Activated CD4-positive, CD25-positive, alpha-beta regulatory T cell treated with anti-CD3 and anti-CD28 coated beads, Interleukin-2, amount 50 U/mL, for 72 hours (primary cell): ENCODE results near the gene CYP2D6.
A peak's percentile ranks its signal among the peaks of the same experiment; 100 is the strongest.
"Not testable (repeated sequence)": the region's sequence is repeated elsewhere in the genome, so short reads cannot be mapped to it uniquely, and the experiment has no call there.

Experiments used
- DNase-seq: peaks from one replicate; pipeline ENCODE4 v3.0.0; 2021

CYP2D6 gene

DNA sequence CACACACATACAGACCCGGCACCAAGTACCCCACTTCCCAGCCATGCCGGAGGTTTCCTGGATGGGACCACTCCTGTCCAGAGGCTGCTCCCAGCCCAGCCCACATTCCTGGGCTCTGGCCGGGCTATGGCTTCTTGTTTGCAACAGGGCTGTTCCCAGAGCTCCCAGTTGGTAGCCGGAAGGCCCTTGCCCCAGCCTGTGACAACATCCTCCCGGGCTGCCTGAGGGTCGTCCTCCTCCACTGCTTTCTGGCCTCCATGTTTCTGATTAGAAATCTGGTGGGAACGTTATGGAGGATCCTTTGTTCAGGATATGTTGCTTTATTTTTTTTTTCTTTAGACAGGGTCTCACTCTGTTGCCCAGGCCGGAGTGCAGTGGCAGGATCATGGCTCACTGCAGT is 952 bp upstream of the CYP2D6 start:
- no peak for DNase-seq

DNA sequence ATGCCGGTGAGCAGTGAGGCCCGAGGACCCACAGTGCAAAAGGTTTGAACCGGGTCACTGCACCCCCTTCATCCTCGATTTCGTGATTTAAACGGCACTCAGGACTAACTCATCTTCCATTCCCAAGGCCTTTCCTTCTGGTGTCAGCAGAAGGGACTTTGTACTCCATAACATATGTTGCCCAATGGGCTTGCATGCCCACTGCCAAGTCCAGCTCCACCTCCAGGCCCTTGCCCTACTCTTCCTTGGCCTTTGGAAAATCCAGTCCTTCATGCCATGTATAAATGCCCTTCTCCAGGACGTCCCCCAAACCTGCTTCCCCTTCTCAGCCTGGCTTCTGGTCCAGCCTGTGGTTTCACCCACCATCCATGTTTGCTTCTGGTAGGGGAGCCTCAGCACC is 428 bp downstream of the CYP2D6 start:
- not testable (repeated sequence) for DNase-seq

DNA sequence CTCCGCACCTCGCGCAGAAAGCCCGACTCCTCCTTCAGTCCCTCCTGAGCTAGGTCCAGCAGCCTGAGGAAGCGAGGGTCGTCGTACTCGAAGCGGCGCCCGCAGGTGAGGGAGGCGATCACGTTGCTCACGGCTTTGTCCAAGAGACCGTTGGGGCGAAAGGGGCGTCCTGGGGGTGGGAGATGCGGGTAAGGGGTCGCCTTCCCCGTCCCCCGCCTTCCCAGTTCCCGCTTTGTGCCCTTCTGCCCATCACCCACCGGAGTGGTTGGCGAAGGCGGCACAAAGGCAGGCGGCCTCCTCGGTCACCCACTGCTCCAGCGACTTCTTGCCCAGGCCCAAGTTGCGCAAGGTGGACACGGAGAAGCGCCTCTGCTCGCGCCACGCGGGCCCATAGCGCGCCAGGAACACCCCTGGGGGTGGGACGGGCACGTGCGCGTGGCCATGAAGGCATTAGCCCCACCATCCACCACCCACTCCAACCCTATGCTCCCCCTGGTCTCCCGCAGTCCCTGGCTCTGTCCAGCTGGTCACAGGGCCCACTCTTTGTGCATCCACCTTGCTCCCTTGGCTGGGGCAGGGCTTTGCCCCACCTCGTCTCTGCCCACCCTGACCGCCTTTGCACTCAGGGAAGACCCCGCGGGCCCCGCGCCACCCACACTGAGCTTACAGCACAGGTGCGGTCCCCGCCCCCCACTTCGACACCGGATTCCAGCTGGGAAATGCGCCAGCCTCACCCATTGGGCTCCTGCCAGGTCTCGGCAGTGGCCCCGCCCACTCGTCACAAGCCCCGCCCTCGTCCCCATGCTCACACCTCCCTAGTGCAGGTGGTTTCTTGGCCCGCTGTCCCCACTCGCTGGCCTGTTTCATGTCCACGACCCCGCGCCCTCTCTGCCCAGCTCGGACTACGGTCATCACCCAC is 1.6 kb downstream of the CYP2D6 start:
- DNase-seq: not testable (repeated sequence)

DNA sequence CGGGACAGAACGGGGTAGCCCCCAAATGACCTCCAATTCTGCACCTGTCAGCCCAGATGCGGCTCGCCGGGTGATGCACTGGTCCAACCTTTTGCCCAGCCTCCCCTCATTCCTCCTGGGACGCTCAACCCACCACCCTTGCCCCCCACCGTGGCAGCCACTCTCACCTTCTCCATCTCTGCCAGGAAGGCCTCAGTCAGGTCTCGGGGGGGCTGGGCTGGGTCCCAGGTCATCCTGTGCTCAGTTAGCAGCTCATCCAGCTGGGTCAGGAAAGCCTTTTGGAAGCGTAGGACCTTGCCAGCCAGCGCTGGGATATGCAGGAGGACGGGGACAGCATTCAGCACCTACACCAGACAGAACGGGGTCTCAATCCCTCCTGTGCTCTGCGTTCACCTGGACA is 2.6 kb downstream of the CYP2D6 start:
- DNase-seq: not testable (repeated sequence)

DNA sequence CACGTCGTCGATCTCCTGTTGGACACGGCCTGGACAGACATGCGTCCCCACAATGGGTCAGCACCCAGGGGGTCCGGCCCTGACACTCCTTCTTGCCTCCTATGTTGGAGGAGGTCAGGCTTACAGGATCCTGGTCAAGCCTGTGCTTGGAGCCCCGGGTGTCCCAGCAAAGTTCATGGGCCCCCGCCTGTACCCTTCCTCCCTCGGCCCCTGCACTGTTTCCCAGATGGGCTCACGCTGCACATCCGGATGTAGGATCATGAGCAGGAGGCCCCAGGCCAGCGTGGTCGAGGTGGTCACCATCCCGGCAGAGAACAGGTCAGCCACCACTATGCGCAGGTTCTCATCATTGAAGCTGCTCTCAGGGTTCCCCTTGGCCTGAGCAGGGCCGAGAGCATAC is 3.0 kb downstream of the CYP2D6 start:
- DNase-seq: no peak

DNA sequence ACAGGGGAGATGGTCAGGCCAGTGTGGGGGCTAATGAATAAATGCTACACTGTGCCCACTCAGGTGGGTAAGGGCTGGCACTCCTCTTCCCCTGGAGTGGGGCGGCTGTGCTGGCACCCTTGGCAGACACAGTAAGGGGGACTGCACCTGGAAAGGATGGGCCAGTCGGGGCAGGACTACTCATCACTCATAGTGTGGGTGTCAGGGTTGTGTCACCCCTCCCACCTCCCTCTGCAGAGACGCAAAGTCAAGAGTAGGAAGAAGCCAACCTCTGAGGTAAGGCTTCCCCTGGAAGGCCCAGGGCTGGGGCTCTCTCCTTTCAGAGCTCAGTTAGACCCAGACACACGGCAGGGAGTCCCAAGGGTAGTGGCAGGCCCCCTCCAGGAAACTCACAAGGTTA is 7.1 kb downstream of the CYP2D6 start:
- not testable (repeated sequence) for DNase-seq

DNA sequence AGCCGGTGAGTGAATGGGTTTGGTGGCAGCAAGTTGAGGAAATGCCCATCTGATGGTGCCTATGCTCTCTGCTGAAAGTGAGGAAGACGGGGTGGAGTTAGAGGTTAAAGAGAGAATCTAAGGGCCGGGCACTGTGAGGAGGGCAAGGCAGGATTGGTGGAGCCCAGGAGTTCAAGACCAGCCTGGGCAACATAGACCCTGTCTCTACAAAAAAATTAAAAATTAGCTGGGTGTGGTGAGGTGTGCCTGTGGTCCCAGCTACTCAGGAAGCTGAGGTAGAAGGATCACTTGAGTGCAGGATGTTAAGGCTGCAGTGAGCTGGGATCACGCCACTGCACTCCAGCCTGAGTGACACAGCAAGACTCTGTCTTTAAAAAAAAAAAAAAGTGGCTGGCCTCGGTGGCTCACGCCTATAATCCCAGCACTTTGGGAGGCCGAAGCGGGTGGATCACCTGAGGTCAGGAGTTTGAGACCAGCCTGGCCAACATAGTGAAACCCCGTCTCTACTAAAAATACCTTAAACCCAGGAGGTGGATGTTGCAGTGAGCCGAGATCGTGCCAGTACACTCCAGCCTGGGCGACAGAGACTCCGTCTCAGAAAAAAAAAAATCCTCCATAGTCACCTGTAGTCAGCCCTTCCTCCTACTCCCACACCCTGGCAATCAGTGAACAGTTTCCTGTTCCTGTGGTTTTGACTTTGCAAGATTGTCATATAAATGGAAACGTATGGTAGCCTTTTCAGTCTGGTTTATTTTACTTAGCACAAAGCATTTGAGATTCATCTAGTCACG is 10.2 kb downstream of the CYP2D6 start:
- DNase-seq: not testable (repeated sequence)

DNA sequence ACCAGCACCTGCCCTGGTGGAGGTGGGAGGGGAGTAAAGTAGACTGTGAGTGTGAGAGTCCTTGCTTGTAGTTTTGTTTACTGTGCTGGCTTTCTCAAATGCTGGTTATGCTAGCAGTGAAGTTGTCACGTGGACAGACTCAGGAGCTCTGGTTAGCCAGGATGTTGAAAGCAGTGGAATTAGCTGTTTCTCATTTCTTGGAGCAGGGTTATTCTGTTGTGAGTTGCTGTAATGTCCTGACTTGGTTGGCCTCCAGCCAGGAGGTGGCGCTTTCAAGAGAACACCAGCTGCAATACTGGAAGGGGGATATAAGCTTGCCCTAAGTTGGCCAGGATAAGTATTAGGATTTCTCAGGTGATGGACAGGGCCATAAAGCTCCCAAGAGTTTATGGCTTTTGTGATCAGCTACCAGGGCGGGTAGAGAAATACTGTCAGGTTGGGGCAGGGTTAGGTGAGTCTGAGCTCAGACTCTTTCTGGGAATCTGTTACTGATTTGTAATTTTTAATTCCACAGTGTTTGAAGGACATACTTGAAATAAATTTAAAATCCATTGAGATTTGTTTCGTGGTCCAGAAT is 13.7 kb downstream of the CYP2D6 start:
- DNase-seq: no peak

DNA sequence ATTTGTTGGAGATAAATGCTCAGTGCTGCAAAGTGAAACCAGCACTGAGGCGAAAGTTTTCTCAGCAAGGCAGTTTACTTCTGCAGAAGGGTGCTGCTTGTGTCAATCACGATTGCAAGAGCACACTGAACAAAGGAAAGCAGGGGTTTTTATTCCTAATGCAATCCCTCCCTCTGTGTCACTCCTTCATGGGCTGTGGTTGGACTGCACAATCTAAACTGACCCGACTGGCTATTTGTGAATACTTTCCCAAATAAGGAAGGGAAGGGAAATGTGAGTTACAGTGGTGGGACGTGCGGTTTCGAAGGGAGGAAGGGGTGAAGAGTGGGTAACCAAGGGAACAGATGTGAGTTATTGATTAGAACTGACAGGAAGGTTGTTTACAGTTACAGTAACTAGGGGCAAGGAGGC is 15.2 kb downstream of the CYP2D6 start:
- not testable (repeated sequence) for DNase-seq

DNA sequence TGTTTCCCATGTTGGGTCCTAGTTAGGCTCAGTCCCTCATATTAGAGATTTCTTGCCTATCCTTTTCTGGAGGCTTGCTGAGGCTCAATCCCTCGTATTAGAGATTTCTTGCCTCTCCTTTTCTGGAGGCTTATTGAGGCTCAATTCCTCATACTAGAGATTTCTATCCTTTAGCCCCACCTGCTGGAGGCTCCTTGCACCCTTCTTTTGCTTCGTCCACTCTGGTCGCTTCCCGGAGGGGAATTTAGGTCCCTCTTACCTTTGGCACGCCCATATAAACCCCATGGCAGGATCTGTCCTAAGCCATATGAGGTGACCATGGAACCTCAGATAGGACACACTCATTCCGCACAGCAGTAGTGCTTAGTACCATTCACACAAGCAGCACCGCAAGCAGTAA is 15.9 kb downstream of the CYP2D6 start:
- no peak for DNase-seq

DNA sequence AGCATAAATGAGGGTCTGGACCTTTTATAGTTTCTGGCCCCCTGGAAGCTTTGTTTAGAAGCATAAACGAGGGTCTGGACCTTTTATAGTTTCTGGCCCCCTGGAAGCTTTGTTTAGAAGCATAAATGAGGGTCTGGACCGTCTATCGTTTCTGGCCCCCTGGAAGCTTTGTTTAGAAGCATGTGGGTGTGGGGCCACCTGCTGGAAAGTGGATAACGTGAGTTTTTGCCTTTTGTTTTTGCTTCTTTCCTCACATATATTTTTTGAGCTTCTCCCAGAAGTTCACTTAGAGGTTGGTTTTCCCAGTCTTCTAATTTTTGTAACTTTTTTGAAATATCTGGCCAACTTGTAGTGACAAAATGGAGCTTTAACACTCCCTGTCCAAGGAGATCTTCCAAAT is 17.8 kb downstream of the CYP2D6 start:
- not testable (repeated sequence) for DNase-seq

DNA sequence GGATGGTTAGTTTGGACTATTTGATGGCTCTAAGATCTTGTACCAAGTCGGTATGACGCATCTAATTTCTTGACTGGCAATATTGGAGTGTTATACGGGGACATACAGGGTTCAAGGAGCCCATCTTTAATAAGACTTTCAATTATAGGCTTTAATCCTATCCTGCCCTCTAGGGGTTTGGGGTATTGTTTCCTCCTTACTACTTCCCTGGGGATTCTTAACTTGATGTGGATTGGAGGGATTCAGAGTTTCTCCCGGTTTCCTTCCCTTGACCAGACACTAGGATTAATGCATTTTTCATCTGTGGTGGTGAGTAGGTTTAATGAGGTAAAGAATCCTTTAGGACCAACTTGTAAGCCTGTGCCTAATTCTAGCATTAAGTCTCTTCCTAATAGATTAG is 18.8 kb downstream of the CYP2D6 start:
- DNase-seq: no peak

DNA sequence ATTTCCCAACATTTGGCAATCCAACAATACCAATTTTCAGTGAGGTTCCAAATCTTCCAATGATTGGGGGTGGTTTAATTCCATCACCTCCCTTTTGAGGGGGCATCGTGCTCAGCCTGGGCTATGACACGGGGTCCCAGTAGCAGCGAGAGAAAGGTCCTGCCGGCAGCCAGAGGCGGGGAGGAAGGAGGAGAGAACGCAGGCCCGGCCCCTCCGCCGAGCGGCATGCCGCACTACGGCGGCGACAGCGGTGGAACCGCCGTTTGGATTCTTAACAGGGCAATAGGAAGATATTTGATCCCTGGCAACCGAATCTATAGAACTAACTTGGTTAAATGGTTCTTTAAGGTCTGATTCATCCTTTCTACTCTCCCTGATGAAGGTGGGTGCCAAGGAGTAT is 21.8 kb downstream of the CYP2D6 start:
- no peak for DNase-seq

DNA sequence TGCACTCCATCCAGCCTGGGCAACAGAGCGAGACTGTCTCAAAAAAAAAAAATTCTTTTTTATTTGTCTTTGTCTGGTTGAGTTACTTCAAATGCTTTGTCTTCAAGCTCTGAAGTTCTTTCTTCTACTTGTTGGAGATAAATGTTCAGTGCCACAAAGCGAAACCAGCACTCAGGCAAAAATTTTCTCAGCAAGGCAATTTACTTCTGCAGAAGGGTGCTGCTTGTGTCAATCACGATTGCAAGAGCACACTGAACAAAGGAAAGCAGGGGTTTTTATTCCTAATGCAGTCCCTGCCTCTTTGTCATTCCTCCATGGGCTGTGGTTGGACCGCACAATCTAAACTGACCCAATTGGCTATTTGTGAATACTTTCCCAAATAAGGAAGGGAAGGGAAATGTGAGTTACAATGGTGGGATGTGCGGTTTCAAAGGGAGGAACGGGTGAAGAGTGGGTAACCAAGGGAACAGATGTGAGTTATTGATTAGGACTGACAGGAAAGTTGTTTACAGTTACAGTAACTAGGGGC is 26.2 kb downstream of the CYP2D6 start:
- DNase-seq: not testable (repeated sequence)

DNA sequence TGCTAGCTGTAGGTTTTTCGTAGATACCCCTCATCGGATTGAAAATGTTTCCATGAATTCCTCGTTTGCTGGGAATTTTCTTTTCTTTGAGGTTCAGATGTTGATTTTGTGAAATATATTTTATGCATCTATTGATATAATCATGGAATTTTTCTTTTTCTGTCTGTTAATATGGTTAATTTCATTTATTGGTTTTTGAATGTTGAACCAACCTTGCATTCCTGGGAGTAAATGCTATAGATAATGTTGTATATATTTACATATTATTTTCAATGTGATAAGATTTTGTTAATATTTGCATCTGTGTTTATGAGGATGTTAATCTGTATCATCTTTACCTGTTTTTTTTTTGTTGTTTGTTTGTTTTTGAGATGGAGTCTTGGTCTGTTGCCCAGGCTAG is 29.4 kb downstream of the CYP2D6 start:
- no peak for DNase-seq

DNA sequence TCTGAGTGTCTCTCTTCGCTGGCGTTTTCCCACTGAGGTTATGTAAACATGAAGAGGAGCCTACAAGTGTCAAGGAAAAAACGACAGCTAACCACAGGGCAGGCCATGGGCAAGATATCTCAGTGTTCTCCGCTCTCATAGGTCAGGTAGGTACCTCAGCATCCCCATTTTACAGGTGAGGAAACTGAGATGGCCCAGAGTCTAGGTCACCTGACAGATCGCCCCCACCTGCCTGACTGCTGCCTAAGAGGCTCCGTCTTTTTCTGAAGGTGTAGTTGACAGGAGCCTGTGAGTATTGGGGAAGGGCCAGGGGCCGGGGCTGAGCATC is 39.2 kb downstream of the CYP2D6 start:
- no peak for DNase-seq

DNA sequence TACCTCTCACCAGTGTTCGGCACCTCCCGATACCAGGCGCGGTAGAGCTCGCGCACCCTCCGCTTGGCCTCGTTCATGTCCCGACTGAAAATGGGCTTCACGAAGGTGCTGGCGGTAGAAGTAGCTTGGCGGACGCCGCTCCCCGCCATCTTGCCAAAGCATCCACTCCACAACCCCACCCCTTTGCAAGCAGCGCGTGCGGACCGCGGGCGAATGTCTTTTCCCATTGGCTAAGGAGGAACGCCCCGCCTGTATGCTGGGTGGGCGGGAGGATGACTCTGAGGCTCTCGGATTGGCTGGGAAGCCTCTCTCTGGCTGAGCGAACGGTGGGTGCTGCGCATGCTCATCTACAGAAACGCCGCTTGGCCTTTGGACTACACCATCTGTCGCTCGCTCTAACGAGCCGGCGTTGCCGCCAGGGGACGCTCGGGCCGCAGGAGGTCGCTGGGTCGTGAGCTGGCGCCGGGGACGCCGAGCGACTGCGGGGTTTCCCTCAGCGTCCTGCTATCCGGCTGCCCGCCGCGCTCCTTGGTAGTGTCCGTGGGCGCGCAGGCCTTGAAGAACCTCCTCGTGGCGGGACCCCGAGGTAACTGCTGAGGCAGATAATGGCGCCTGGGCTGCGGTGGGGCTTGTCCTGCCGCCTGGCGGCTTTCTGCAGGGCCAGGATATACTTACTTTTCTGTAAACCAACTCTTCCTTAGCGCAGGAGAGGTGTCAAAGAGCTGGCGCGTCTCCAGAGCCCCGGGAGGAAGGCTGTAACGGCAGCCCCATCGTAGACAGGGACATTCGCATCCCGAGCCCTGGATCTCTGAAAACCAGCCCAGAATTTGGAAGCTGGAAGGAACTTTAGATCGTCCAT is 39.8 kb downstream of the CYP2D6 start, which contains the start of gene NDUFA6:
TSS of gene NDUFA6 (minus strand) at position 177 of the 859 bp plus-strand sequence. CDS start at position 149, 28 bp downstream.
- DNase-seq: peak; percentile 97

DNA sequence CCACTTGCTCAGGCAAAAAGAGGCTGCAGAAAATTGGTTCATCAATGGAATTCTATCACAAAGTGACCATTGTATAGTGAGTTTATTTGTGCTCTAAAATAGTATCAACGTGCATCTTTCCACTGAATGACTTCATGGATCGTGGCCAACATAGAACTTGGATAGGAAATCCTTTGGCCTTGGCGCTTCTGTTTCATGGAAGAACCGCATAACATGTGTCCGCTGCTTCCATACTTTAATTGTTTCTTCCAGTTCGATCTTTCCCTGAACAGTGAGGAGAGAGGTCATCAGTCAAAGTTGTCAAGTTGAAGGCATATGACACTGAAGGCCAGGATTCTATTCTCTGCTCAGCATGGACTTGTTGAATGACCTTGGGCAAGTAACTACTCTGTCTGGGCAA is 44.6 kb downstream of the CYP2D6 start:
- DNase-seq: no peak

DNA sequence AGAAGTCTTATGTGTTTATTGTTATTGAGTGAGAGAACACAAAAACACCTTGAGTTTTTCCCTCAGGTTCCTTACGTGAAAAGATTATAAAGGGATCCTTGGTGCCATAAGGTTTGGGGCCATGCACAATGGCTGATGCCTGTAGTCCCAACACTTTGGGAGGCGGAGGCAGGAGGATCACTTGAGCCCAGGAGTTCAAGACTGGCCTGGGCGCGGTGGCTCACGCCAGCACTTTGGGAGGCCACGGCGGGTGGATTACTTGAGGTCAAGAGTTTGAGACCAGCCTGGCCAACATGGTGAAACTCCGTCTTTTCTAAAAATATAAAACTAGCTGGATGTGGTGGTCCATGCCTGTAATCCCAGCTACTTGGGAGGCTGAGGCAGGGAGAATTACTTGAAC is 45.7 kb downstream of the CYP2D6 start:
- no peak for DNase-seq

DNA sequence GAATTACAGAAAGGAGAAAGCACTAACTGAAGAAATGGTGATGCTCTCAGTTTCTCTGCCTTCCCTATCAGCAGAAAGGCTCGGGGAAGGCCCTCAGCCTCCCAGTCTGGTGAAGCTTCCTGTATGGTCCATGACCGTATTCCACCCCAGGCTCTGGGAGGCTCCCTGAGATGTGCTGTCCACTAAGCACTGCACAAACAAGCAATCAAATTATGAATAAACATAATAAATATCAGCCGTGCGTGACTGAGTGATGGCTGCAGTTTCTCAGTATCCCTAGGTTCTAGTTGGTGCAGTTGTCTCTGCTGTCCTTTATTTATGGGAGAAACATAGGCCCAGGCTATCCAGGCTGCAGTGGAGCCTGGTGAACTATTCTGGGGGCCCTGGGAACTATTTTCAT is 47.5 kb downstream of the CYP2D6 start:
- DNase-seq: no peak

DNA sequence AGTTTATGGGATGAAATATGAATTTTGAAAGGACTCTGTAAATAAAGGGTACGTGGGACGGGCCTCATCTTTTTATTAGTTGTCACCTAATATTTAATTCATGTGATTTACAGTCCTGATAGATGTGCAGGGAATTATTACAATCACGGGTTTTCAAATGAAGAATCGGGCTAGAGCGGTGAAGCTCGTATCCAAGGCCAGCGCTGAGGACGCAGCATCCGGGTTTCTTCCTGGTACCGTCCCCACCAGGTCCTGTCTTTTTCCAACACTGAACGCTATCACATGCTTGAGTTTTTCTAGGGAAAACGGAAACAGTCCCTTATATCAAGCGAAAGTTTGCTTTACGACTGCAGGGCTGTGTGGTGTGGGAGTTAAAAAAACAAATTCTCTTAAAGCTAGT is 50.3 kb downstream of the CYP2D6 start:
- DNase-seq: no peak
